B cell (primary cell): Measurements from ENCODE around the gene NRIP2. TPM values are rescaled to one million over a fixed set of nuclear protein-coding genes. Genes with fewer than 3 reads are reported as not detected.

Experiments
- ATAC-seq: fragments of 200-7000 bp; cut with Tn5 transposase; one replicate; pipeline ENCODE4 v1.10.0; 2021; ENCODE audit warnings: low read depth, mild to moderate bottlenecking, moderate number of reproducible peaks, moderate library complexity
- CTCF ChIA-PET: fragments of 350-600 bp; sonication (Branson Sonifier 250); formaldehyde crosslinking; loops from one replicate; lab custom pipeline; 2021; ENCODE audit warnings: antibody characterized with exemption, inconsistent platforms; lab: Charles Lee
- POLR2A ChIA-PET: fragments of 350-600 bp; sonication (Branson Sonifier 250); formaldehyde crosslinking; loops from one replicate; lab custom pipeline; 2021; ENCODE audit warnings: antibody characterized with exemption; lab: Charles Lee
- DNase-seq: peaks from one replicate; pipeline ENCODE4 v3.0.0; 2013
- H2AFZ ChIP-seq: 2 replicates; pipeline ENCODE4 v1.6.1; 2012; ENCODE audit warnings: mild to moderate bottlenecking, low read depth, low read length; ENCODE audit not compliant: insufficient read depth, poor library complexity, severe bottlenecking
- H3K27ac ChIP-seq, 2 donors: 1 replicate in 1 of 2; 2 replicates in 1 of 2; pipeline ENCODE4 v1.5.1; 2012 to 2013; ENCODE audit warnings: low read length in 2 of 2, mild to moderate bottlenecking in 2 of 2, moderate library complexity in 1 of 2
- H3K27me3 ChIP-seq, 4 experiments: fragments of 200-600 bp in 1 of 4; sonication (generic) in 1 of 4; replicated peaks in 1 of 4; 1 replicate in 2 of 4; 2 replicates in 2 of 4; pipeline versions ENCODE4 v1.6.1 to v1.7.0; 2013 to 2016; ENCODE audit warnings: low read length in 3 of 4, mild to moderate bottlenecking in 2 of 4, mixed read lengths in 1 of 4, moderate library complexity in 1 of 4; ENCODE audit not compliant: insufficient read depth in 4 of 4, control insufficient read depth in 3 of 4; ENCODE audit errors: control extremely low read depth in 1 of 4
- H3K36me3 ChIP-seq, 2 experiments: replicated peaks in 1 of 2; 1 replicate in 1 of 2; 2 replicates in 1 of 2; pipeline versions ENCODE4 v1.6.1 to v1.7.1; 2013; ENCODE audit warnings: low read length in 1 of 2; ENCODE audit not compliant: insufficient read depth in 2 of 2, control insufficient read depth in 1 of 2; ENCODE audit errors: control extremely low read depth in 1 of 2, extremely low read depth in 1 of 2
- H3K4me1 ChIP-seq, 2 donors: fragments of 200-600 bp in 1 of 2; sonication (generic) in 1 of 2; 1 replicate in 1 of 2; 2 replicates in 1 of 2; pipeline versions ENCODE4 v1.5.1 to v1.6.1; 2013 to 2017; ENCODE audit warnings: low read length in 2 of 2; ENCODE audit not compliant: control insufficient read depth in 2 of 2, insufficient read depth in 2 of 2
- H3K4me2 ChIP-seq: replicated peaks from 2 replicates; pipeline ENCODE3; 2012; ENCODE audit warnings: mild to moderate bottlenecking, low read depth, low read length; ENCODE audit not compliant: poor library complexity, severe bottlenecking
- H3K4me3 ChIP-seq, 5 experiments: fragments of 200-600 bp in 1 of 5; sonication (generic) in 1 of 5; 1 replicate in 3 of 5; 2 replicates in 2 of 5; pipeline versions ENCODE4 v1.5.1 to v1.7.0; 2011 to 2016; ENCODE audit warnings: low read length in 4 of 5, mild to moderate bottlenecking in 4 of 5, low read depth in 2 of 5, control low read depth in 1 of 5, moderate library complexity in 1 of 5; ENCODE audit not compliant: insufficient read depth in 1 of 5; ENCODE audit errors: control extremely low read depth in 1 of 5, extremely low read depth in 1 of 5
- H3K79me2 ChIP-seq: fragments of 200-600 bp; sonication (generic); one replicate; pipeline ENCODE4 v1.6.0; 2016; ENCODE audit warnings: low read length; ENCODE audit not compliant: control insufficient read depth, insufficient read depth
- H3K9ac ChIP-seq: fragments of 200-600 bp; sonication (generic); 2 replicates; pipeline ENCODE4 v1.6.1; 2017; ENCODE audit warnings: mild to moderate bottlenecking, low read length, moderate library complexity
- H3K9me3 ChIP-seq, 3 donors: one replicate each; pipeline versions ENCODE4 v1.6.1 to v1.7.1; 2013; ENCODE audit warnings: low read length in 2 of 3; ENCODE audit not compliant: control insufficient read depth in 2 of 3, insufficient read depth in 1 of 3; ENCODE audit errors: control extremely low read depth in 1 of 3
- H4K20me1 ChIP-seq: 2 replicates; pipeline ENCODE4 v1.6.0; 2012; ENCODE audit warnings: mild to moderate bottlenecking, low read length; ENCODE audit not compliant: insufficient read depth, control insufficient read depth, poor library complexity, severe bottlenecking
- H3K27ac Mint-ChIP-seq: one replicate; pipeline ENCODE4 v1.8.0; 2021; ENCODE audit warnings: mixed read lengths
- H3K27me3 Mint-ChIP-seq: one replicate; pipeline ENCODE4 v1.8.0; 2021; ENCODE audit warnings: mixed read lengths
- H3K4me1 Mint-ChIP-seq: one replicate; pipeline ENCODE4 v1.8.0; 2021; ENCODE audit warnings: mixed read lengths
- H3K4me3 Mint-ChIP-seq: one replicate; pipeline ENCODE4 v1.8.0; 2021; ENCODE audit warnings: mixed read lengths
- H3K9me3 Mint-ChIP-seq: one replicate; pipeline ENCODE4 v1.8.0; 2022; ENCODE audit warnings: mixed read lengths; ENCODE audit not compliant: insufficient read depth
- CTCF ChIP-seq: fragments of 200-600 bp; IDR thresholded peaks from one replicate; pipeline ENCODE4 v1.8.0; 2022; ENCODE audit warnings: antibody characterized with exemption, mild to moderate bottlenecking
- EZH2 ChIP-seq: IDR thresholded peaks from 2 replicates; pipeline ENCODE4 v1.6.1; 2012; ENCODE audit warnings: borderline replicate concordance, low read depth, mild to moderate bottlenecking, moderate library complexity, low read length; ENCODE audit not compliant: insufficient read depth, poor library complexity, severe bottlenecking
- WGBS: methylation state at CpG from one replicate; pipeline ENCODE4 v1.1.5; 2013; ENCODE audit warnings: missing lambda C conversion rate; ENCODE audit not compliant: insufficient coverage; 5-methylcytosine and 5-hydroxymethylcytosine counted together
- intact Hi-C: fragments of 100-400 bp; cut with micrococcal nuclease; formaldehyde crosslinking; loops from one replicate; pipeline ENCODE4 v1.10.0; 2022
- polyA plus RNA-seq: library from polyadenylated mRNA; depleted of rRNA; stranded (reverse); fragments of >200 nt; gene quantifications from 2 replicates; pipeline ENCODE4 v1.2.3, GENCODE V29; 2012
- total RNA-seq, 2 donors: library from RNA; stranded (reverse); fragments of 120-200 nt in 1 of 2; gene quantifications; 1 replicate in 1 of 2; 2 replicates in 1 of 2; pipeline versions ENCODE4 v1.2.3 to v1.2.4, GENCODE V29; 2013 to 2022

Gene NRIP2
- total and polyA plus RNA-seq, 2 donors (not counting 1 experiment from before 2014, with no cell fraction given) = not detected

GRCh38 chr12:2812290-2813213 is 22.3 kb downstream of the NRIP2 start, which contains the start of gene ITFG2:
TSS of gene ITFG2 (plus strand) at chr12:2812668. CDS start at chr12:2812761, 93 bp downstream.
- TF ChIP-seq EZH2 (no peak), CTCF (no peak)
- ATAC-seq (peak; percentile 94), DNase-seq (peak; percentile 99)
- H3K4me1 Mint-ChIP-seq = peaks cover 32% of the 10 kb centered on the region
- Histone ChIP-seq H2AFZ (peak within 1 kb of the TSS; percentile 94), H3K4me1 (peaks cover 14 to 16% of the 10 kb centered on the region in 2 donors), H3K79me2 (peaks cover 56% of the 10 kb centered on the region), H4K20me1 (peaks cover 10% of the 10 kb centered on the region), H3K4me2 (peak within 1 kb of the TSS; percentile 81), H3K27ac (peak within 1 kb of the TSS; percentile 79 to 90), H3K9me3 (no peaks in the 10 kb centered on the region), H3K27me3 (no peaks in the 10 kb centered on the region), H3K4me3 (peak within 1 kb of the TSS; percentile 56 to 99 (median 87)), H3K36me3 (peaks cover 0 to 8% of the 10 kb centered on the region in 2 experiments), H3K9ac (peak within 1 kb of the TSS; percentile 87)
- CTCF ChIA-PET = interaction anchor here (0.6 to 2.4 kb wide), 6 partner anchors 16 to 78 kb away, joined by 3 to 13 read pairs (median 4); partner anchors contain the start of gene TULP3
- WGBS = 0% methylated on average over 39 of the region's 48 CpGs
- no peaks in the 10 kb centered on the region for H3K9me3 Mint-ChIP-seq
- H3K27ac Mint-ChIP-seq = peak within 1 kb of the TSS; percentile 99
- peak within 1 kb of the TSS; percentile 100 for H3K4me3 Mint-ChIP-seq
- intact Hi-C loops = loop anchor here (1.0 to 5.0 kb wide), 5 partner anchors 18 to 1010 kb away; partner anchors contain the start of genes CRACR2A and FKBP4
- no peaks in the 10 kb centered on the region for H3K27me3 Mint-ChIP-seq
- POLR2A ChIA-PET = interaction anchor here (1.6 kb wide), 1 partner anchor 17 kb away, joined by 17 read pairs; the partner anchor contains the start of gene FKBP4
